Gastrocnemius medialis (tissue), 4 donors: Measurements from ENCODE around the gene UBL4A. TPM values are rescaled to one million over a fixed set of nuclear protein-coding genes. Genes with fewer than 3 reads are reported as not detected.

Source experiments
- ATAC-seq, 2 donors: fragments of 150-250 bp; one replicate each; pipeline ENCODE4 v1.9.1; 2016
- DNase-seq, 2 donors: peaks; one replicate each; pipeline ENCODE4 v3.0.0-alpha.2; 2019
- H3K27ac ChIP-seq, 4 donors: fragments of 200-600 bp; sonication (generic); 1 replicate in 1 of 4; 2 replicates in 3 of 4; pipeline ENCODE4 v1.5.1; 2016 to 2018; ENCODE audit warnings: mild to moderate bottlenecking in 2 of 4, moderate library complexity in 1 of 4
- H3K27me3 ChIP-seq, 3 donors: fragments of 200-600 bp; sonication (generic) in 2 of 3; 1 replicate in 1 of 3; 2 replicates in 2 of 3; pipeline versions ENCODE4 v1.5.1 to v1.6.0; 2016 to 2019; ENCODE audit warnings: mild to moderate bottlenecking in 1 of 3, moderate library complexity in 1 of 3
- H3K36me3 ChIP-seq, 2 donors: fragments of 200-600 bp; sonication (generic) in 1 of 2; one replicate each; pipeline ENCODE4 v1.5.1; 2017 to 2018
- H3K4me1 ChIP-seq, 2 donors: fragments of 200-600 bp; sonication (generic) in 1 of 2; one replicate each; pipeline ENCODE4 v1.5.1; 2016 to 2017; ENCODE audit warnings: mild to moderate bottlenecking in 2 of 2
- H3K4me3 ChIP-seq, 4 donors: fragments of 200-600 bp; sonication (generic) in 3 of 4; 1 replicate in 1 of 4; 2 replicates in 3 of 4; pipeline ENCODE4 v1.5.1; 2016 to 2019; ENCODE audit warnings: mild to moderate bottlenecking in 2 of 4
- H3K9me3 ChIP-seq, 3 donors: fragments of 200-600 bp; sonication (generic) in 2 of 3; 1 replicate in 1 of 3; 2 replicates in 2 of 3; pipeline ENCODE4 v1.5.1; 2016 to 2019
- POLR2A ChIP-seq, 2 donors: fragments of 450-650 bp; IDR thresholded peaks; one replicate each; pipeline ENCODE4 v1.6.1; 2017; ENCODE audit warnings: antibody characterized with exemption in 2 of 2, mild to moderate bottlenecking in 2 of 2, moderate library complexity in 2 of 2
- in situ Hi-C, 4 donors: fragments of 200-750 bp; cut with MboI; loops; one replicate each; pipeline versions ENCODE4 v1.15.0 to v1.8.0; 2017; ENCODE audit warnings: low sequenced_read_pairs in 4 of 4
- intact Hi-C: fragments of 100-400 bp; cut with DNase I; formaldehyde crosslinking; loops from one replicate; pipeline ENCODE4 v1.15.1; 2023; ENCODE audit warnings: low total_unique reads
- total RNA-seq, 4 donors: library from RNA; depleted of rRNA; stranded (reverse); fragments of >200 nt; gene quantifications; one replicate each; pipeline versions ENCODE4 v1.1.0 to v1.2.3, GENCODE V29; 2016
- TF ChIP-seq, protein P1 (sequence below), 5 experiments: fragments of 450-650 bp in 3 of 5; fragments of 200-600 bp in 2 of 5; sonication (generic) in 2 of 5; IDR thresholded peaks in 4 of 5; conservative IDR thresholded peaks in 1 of 5; 1 replicate in 4 of 5; 2 replicates in 1 of 5; pipeline ENCODE4 v1.5.1; 2016 to 2019; ENCODE audit warnings: antibody characterized with exemption in 5 of 5, mild to moderate bottlenecking in 3 of 5, moderate library complexity in 3 of 5

UBL4A gene
- total RNA-seq, 4 donors from 2014 or later: 54.6 to 116 (median 79.8) TPM

DNA sequence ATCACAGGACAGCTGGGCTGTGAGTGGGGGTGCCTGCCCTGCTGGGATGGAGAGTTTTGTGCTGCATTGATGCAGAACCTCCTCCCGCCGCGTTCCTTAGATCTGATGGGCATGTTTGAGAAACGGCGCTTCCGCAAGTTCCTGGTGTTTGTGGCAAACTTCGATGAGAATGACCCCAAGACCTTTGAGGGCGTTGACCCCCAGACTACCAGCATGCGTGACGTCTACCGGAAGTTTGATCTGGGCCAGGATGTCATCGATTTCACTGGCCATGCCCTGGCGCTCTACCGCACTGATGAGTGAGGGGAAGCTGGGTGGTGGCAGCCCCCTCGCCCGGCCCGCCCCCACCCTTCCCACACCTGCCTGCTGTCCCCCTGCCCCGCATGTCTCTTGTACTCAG lies 46.6 kb downstream of the UBL4A start:
- intact Hi-C loops (loop anchor here (5.0 kb wide), 1 partner anchor 43 kb away; the partner anchor contains the start of gene RPL10), in situ Hi-C loops (no loop called here)
- Histone ChIP-seq H3K4me1 (peaks cover under 1 to 7% of the 10 kb centered on the region in 2 donors), H3K36me3 (peaks cover 0 to 14% of the 10 kb centered on the region in 2 donors), H3K27ac (no peak overlapping the region), H3K27me3 (no peaks in the 10 kb centered on the region), H3K9me3 (no peaks in the 10 kb centered on the region), H3K4me3 (no peak overlapping the region)
- no peak for TF ChIP-seq POLR2A (IDR thresholded peaks at IDR 0.05)
- TF ChIP-seq, protein P1, sequence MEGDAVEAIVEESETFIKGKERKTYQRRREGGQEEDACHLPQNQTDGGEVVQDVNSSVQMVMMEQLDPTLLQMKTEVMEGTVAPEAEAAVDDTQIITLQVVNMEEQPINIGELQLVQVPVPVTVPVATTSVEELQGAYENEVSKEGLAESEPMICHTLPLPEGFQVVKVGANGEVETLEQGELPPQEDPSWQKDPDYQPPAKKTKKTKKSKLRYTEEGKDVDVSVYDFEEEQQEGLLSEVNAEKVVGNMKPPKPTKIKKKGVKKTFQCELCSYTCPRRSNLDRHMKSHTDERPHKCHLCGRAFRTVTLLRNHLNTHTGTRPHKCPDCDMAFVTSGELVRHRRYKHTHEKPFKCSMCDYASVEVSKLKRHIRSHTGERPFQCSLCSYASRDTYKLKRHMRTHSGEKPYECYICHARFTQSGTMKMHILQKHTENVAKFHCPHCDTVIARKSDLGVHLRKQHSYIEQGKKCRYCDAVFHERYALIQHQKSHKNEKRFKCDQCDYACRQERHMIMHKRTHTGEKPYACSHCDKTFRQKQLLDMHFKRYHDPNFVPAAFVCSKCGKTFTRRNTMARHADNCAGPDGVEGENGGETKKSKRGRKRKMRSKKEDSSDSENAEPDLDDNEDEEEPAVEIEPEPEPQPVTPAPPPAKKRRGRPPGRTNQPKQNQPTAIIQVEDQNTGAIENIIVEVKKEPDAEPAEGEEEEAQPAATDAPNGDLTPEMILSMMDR (IDR thresholded peaks at IDR 0.05 in 4 of 5, conservative IDR thresholded peaks at IDR 0.05 in 1 of 5): no peak
- DNase-seq (no peak), ATAC-seq (no peak)

DNA sequence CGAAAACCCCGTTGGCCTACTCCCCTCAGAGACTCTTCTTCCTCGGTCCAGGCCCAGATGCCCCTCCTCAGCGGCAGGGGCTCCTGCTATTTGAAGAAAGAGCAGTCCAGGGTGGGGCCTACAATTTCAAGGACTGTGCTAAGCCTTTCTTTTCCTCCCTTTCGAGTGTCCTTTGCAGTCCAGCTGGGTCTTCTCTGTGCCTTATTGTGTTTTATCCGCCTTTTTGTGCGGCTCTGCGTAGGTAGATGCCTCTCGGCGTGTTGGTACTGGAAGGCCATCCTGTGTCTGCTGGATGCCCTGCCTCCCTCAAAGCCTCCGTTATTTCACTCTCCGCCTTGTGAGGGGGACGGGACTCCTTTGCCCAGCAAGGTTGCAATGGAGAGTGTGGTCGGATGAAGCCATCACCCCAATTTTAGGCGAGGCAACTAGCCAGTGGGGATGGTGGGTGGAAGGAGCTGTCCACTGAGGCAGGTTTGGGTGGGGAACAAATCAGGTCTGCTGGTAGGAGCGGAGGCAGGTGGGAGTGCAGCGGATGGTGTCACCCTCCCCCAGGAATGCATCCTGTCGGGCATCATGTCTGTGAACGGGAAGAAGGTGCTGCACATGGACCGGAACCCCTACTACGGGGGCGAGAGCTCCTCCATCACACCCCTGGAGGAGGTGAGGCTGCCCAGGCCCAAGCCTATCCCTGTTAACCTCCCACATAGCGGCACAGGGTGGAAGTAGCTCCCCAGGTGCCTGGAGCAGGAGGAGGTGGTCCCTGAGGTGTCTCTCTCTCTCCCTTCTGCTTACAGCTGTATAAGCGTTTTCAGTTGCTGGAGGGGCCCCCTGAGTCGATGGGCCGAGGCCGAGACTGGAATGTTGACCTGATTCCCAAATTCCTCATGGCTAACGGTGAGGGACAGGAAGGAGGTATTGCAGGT lies 48.2 kb downstream of the UBL4A start:
- ATAC-seq: no peak
- Histone ChIP-seq H3K4me3 (peak overlapping the region; percentile 64 to 84 (median 66)), H3K36me3 (peaks cover 0 to 17% of the 10 kb centered on the region in 2 donors), H3K27me3 (no peaks in the 10 kb centered on the region), H3K4me1 (peaks cover 0 to 5% of the 10 kb centered on the region in 2 donors), H3K9me3 (no peaks in the 10 kb centered on the region), H3K27ac (peak overlapping the region; percentile 79 to 88 (median 82))
- no peak for DNase-seq
- intact Hi-C loops: loop anchor here (2.0 to 5.0 kb wide), 3 partner anchors 27 to 53 kb away; partner anchors contain the start of genes RPL10, SLC10A3 and TAFAZZIN
- in situ Hi-C loops: no loop called here
- no peak for TF ChIP-seq POLR2A (IDR thresholded peaks at IDR 0.05)
- TF ChIP-seq, protein P1 (IDR thresholded peaks at IDR 0.05 in 4 of 5, conservative IDR thresholded peaks at IDR 0.05 in 1 of 5): no peak

DNA sequence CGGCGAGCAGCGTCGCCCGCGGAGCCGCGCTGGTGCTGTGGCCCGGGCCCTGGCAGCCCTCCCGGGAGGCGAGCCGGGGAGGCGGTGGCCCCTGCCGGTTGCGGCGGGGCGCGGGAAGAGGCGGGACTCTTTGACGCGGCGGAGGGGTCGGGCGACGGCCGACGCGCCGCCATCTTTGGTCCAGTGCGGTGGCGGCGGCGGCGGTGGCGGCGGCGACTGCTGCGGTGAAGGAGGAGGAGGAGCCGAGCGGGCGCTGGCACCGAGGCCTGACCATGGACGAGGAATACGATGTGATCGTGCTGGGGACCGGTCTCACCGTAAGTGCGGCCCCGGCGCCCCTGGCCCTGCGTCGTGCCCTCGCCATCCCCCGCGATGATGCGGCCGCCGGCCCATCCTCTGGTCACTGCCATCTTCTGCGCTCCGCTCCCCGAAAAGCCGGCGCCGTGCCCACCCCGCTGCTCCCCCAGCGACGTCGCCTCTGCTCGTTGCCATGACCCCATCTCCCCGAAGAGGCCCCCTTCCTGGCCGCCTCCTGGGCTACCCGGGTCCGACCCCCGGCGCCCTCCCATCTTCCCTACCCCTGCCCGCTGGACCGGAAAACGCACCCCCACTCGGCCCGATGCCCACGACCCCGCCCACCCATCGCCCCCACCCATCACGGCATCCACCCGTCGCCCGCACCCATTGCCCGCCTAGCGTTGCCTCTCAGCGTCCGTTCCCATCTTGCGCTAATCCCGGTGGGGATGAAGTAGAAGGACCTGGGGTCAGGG lies 49.2 kb downstream of the UBL4A start, which contains the start of gene GDI1:
Gene GDI1, plus strand, starts transcription at position 172 of the 770 bp plus-strand sequence. Its CDS starts 101 bp downstream, at position 273.
- peaks cover 0 to 5% of the 10 kb centered on the region in 2 donors for H3K4me1 ChIP-seq
- intact Hi-C loops: loop anchor here (2.0 to 5.0 kb wide), 3 partner anchors 26 to 54 kb away; partner anchors contain the start of genes RPL10, SLC10A3 and TAFAZZIN
- H3K4me3 ChIP-seq: peak within 1 kb of the TSS; percentile 64 to 84 (median 66)
- in situ Hi-C loops: no loop called here
- DNase-seq (peak in 1 of 2 donors; percentile 36), ATAC-seq (peak; percentile 72 to 75)
- H3K27me3 ChIP-seq: no peaks in the 10 kb centered on the region
- TF ChIP-seq POLR2A (IDR thresholded peaks at IDR 0.05): peak; percentile 49 to 62
- TF ChIP-seq, protein P1 (IDR thresholded peaks at IDR 0.05 in 4 of 5, conservative IDR thresholded peaks at IDR 0.05 in 1 of 5): no peak
- peaks cover 0 to 17% of the 10 kb centered on the region in 2 donors for H3K36me3 ChIP-seq
- no peaks in the 10 kb centered on the region for H3K9me3 ChIP-seq
- H3K27ac ChIP-seq: peak within 1 kb of the TSS; percentile 79 to 88 (median 82)

DNA sequence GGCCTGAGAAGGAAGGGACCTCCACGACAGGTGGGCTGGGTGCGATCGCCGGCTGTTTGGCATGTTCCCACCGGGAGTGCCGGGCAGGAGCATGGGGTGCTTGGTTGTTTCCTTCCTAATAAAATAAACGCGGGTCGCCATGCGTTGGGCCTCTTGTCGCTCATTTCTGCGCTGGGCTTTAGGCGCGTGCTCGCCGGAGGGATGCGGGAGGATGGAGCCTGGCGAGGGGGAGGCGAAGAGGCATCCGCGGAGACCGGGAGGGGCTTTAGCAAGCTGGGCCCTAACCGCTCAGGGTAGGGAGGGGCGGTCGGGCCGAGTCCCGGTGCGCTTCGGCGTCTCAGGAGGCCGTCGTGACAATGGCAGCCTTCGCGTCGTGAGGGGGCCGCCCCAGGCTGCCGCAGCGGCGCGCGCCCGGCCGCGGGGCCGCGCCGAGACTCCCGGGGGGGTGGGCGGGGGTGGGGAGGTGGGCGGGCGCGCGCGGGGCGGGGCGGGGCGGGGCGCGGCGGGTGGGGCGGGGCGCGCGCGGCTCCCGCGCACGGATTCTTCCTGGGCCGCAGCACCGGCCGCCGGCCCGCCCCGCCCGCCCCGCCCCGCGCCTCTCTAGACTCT lies 49.9 kb downstream of the UBL4A start:
- no peaks in the 10 kb centered on the region for H3K27me3 ChIP-seq
- H3K36me3 ChIP-seq: peaks cover 0 to 14% of the 10 kb centered on the region in 2 donors
- no peak for DNase-seq
- in situ Hi-C loops: no loop called here
- H3K27ac ChIP-seq: peak overlapping the region; percentile 79 to 88 (median 82)
- TF ChIP-seq POLR2A (IDR thresholded peaks at IDR 0.05): no peak
- TF ChIP-seq, protein P1 (IDR thresholded peaks at IDR 0.05 in 4 of 5, conservative IDR thresholded peaks at IDR 0.05 in 1 of 5): no peak
- ATAC-seq: peak; percentile 58 to 66
- H3K4me1 ChIP-seq: peaks cover 0 to 5% of the 10 kb centered on the region in 2 donors
- no peaks in the 10 kb centered on the region for H3K9me3 ChIP-seq
- intact Hi-C loops: loop anchor here (2.0 to 5.0 kb wide), 3 partner anchors 26 to 54 kb away; partner anchors contain the start of genes RPL10, SLC10A3 and TAFAZZIN
- peak overlapping the region; percentile 38 to 84 (median 66) for H3K4me3 ChIP-seq
